C4-2B (cell line): ENCODE results near the gene ETHE1.

Experiments
- H3K27ac ChIP-seq: fragments of 450-650 bp; 2 replicates; pipeline ENCODE4 v1.5.1; 2017
- ZFX ChIP-seq: fragments of 450-650 bp; IDR thresholded peaks from 2 replicates; pipeline ENCODE4 v1.6.1; 2017
- TF ChIP-seq, protein P1 (sequence below): fragments of 450-650 bp; conservative IDR thresholded peaks from 2 replicates; pipeline ENCODE4 v1.5.1; 2017; ENCODE audit warnings: mild to moderate bottlenecking

The ETHE1 gene

DNA sequence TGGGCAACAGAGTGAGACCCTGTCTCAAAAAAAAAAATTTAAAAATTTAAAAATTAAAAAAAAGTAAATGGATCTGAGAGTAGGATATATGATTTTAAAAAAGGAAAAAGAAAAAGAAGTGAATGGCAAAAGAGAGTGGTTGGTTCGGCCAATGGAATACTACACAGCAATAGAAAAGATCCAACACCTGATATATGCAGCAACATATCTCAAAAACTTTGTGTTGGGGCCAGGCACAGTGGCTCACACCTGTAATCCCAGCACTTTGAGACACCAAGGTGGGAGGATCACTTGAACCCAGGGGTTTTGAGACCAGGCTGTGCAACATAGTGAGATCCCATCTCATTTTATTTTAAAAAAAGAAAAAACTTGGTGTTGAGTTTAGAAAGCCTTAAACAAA, 60.2 kb downstream of the ETHE1 start:
- no peak overlapping the region for H3K27ac ChIP-seq
- TF ChIP-seq, protein P1, sequence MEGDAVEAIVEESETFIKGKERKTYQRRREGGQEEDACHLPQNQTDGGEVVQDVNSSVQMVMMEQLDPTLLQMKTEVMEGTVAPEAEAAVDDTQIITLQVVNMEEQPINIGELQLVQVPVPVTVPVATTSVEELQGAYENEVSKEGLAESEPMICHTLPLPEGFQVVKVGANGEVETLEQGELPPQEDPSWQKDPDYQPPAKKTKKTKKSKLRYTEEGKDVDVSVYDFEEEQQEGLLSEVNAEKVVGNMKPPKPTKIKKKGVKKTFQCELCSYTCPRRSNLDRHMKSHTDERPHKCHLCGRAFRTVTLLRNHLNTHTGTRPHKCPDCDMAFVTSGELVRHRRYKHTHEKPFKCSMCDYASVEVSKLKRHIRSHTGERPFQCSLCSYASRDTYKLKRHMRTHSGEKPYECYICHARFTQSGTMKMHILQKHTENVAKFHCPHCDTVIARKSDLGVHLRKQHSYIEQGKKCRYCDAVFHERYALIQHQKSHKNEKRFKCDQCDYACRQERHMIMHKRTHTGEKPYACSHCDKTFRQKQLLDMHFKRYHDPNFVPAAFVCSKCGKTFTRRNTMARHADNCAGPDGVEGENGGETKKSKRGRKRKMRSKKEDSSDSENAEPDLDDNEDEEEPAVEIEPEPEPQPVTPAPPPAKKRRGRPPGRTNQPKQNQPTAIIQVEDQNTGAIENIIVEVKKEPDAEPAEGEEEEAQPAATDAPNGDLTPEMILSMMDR, result no peak
- TF ChIP-seq ZFX, result no peak

DNA sequence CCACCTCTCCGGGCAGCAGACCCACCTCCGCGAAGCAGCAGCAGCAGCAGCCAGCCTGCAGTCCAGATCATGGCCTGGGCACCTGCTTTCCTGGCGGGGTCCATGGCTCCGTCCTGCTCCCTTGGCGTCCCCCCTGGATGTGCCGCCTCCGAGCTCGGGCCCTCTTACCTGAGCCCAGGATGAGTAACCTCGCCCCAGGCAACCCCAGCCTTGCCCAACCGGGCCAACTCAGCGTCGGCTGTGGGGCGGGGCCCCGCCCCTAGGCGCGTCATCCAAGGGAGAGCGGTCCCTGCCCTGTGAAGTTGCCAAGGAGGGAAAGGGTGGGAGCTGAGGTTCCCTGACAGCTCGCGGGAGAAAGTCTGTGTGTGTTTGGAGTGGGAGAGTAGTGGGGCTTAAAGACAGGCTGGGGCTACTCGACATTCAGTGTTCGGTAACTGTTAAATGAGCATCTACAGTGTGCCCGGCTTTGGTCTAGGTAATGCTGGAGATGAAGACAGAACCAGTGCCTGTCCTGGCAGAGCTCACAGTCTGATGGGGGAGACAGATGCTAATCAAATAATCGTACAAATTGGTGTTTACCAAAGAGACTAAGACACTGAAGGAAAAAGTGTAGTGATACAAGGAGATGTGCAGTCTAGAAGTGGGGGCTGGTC, 61.4 kb downstream of the ETHE1 start, which contains the start of gene LYPD3:
LYPD3 (minus strand) TSS at position 141 of the 653 bp plus-strand sequence; CDS start at position 104, 37 bp downstream.
- TF ChIP-seq, protein P1, result no peak
- no peak for TF ChIP-seq ZFX
- peak within 1 kb of the TSS; percentile 48; the same call in 1 of the 2 replicates for H3K27ac ChIP-seq

DNA sequence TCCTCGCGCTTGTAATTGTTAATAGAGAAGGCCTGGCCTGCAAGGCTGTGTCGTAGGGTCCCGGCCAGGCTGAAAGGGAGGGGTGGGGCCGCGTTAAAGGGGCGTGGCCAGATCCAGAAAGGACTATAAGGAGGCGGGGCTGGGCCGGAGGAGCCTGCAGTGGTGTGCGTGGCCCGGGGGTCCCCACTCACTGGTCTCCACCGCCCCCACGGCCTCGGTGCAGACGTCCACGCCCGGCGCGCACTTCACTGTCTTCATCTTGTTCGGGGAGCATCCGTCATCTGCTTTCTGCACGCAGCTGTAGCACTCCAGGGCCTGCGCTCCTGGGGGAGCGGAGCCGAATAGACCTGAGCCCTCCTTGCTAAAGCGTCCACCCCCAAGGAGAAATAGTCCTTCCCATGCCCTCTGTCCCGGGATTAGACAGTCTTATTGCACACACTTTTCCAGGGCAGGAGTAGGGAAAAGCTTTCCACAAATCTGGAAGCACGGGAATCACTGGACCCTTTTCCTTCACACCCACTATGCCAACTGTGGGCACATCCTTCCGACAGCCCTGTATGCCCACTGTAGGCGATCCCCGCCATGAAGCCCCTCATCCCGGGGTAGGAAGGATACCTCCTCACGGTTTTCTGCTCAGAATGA, 62.7 kb downstream of the ETHE1 start:
- H3K27ac ChIP-seq, result peak overlapping the region; percentile 48
- no peak for TF ChIP-seq ZFX
- TF ChIP-seq, protein P1, result no peak

DNA sequence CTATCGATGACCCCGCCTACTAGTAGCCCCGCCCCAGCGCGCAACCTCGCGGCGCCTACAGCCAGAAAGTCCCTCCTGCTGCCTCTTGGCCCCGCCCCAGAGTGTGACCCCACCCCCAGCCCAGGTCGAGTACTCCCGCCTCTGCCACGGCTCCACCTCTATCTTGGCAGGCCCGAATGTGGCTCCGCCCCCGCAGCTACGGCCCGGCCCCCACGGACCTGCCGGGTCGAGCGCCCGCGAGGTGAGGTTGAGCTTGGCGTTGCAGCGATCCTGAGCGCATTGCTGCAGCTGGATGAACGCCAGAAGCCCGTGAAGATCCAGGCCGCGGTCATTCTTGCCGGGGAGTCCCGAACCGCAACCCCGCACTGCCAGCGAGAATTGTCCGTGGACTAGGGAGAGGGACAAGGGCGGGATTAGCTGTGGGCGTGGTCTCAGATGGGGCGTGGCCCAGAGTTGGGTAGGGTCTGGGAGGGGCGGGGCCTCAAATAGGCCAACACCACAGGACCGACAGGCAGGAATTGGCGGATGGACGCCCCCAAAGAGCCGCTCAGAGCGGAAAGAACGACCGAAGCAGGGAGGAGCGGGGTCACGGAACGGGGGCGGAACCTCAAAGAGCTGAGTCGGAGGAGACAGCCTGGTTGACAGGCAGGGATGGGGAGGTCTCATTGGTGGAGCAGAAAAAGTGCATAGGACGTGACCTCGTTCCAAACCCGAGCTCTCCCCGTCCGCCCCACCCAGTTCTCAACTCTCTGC, 63.4 kb downstream of the ETHE1 start:
- TF ChIP-seq, protein P1, result no peak
- no peak for TF ChIP-seq ZFX
- peak overlapping the region; percentile 48 for H3K27ac ChIP-seq

DNA sequence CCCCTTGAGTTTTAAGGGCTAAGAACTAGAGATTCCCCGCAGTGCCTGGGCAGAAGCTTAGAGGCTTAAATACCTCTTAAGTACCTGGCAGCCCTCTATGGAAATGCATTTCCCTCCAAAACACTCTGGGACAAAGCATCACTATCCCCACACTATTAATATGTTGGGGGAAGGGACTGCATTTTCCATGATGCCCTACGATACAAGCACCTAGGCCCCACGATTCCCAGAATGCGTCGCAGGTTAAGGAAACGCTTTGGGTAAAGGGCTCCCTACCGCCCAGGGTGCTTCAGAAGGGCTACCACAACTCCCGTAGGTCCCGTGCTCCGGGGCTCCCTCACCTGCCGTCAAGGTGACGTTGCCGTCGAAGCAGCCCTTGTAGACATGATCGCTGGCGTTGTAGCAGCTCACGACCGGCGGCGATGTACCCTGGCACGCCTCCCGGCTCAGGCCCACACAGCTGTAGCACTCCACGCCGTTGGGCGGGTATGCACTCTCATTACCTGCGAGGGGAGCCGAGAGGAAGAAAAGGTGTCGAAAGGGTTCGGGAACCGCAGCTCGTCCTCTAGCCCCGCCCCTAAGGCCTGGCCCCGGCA, 64.1 kb downstream of the ETHE1 start:
- H3K27ac ChIP-seq, result peak overlapping the region; percentile 48; the same call in 1 of the 2 replicates
- no peak for TF ChIP-seq ZFX
- TF ChIP-seq, protein P1, result no peak

DNA sequence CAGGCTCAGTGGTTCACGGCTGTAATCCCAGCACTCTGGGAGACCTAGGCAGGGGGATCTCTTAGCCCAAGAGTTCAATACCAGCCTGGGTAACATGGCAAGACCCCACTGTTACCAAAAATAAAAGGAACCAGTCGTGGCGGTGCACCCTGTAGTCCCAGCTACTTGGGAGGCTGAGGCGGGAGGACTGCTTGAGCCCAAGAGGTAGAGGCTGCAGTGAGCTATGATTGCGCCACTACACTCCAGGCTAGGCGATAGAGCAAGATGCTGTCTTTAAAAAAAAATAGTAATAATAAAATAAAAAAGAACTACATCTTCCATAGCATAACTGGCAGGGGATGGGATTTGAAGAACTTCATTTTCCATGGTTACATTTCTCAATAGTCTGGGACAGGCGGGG, 64.6 kb downstream of the ETHE1 start:
- H3K27ac ChIP-seq, result no peak overlapping the region
- TF ChIP-seq, protein P1, result no peak
- no peak for TF ChIP-seq ZFX
